Activated naive CD8-positive, alpha-beta T cell treated with anti-CD3 and anti-CD28 coated beads, Interleukin-2, amount 50 U/mL, for 16 hours (primary cell): ENCODE data around the gene MPG.
"Not testable (repeated sequence)": the region's sequence is repeated elsewhere in the genome, so short reads cannot be mapped to it uniquely, and the experiment has no call there.

ENCODE experiments used
- DNase-seq: peaks from one replicate; pipeline ENCODE4 v3.0.0-alpha.2; 2020; ENCODE audit warnings: low read depth, low spot score

MPG gene, protein sequence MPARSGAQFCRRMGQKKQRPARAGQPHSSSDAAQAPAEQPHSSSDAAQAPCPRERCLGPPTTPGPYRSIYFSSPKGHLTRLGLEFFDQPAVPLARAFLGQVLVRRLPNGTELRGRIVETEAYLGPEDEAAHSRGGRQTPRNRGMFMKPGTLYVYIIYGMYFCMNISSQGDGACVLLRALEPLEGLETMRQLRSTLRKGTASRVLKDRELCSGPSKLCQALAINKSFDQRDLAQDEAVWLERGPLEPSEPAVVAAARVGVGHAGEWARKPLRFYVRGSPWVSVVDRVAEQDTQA

DNA sequence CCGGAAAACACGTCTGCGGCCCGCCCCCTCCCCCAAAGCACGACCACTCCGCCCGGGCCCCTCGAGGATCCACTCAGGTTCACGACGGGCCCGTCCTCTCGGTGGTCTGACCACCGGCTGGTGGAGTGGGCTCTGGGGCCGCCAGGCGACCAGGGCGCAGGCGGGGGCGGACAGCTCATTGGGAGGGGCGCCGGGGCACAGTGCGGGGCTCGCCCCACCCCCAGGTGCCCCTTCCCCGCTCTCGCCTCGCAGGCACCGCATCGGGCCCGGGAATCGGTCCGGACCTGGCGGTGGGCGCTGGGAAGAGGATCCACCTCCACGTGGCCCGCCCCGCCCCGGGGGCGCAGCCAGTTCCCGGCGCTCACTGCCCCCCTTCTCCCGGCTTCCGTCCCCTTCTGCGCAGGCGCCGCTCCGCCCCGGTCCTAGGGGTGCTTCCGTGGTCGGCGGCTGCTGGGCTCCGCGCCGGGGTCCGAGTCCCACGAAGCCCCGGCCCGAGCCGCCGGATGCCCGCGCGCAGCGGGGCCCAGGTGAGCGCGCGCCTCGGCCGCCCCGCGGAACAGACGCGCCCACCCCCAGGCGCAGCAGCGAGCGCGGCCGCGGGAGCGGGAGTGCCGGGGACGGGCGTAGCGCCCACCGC lies at the start of gene MPG:
TSS of gene MPG (plus strand) at position 419 of the 637 bp plus-strand sequence. CDS start at position 504, 85 bp downstream.
- DNase-seq: peak; percentile 64

DNA sequence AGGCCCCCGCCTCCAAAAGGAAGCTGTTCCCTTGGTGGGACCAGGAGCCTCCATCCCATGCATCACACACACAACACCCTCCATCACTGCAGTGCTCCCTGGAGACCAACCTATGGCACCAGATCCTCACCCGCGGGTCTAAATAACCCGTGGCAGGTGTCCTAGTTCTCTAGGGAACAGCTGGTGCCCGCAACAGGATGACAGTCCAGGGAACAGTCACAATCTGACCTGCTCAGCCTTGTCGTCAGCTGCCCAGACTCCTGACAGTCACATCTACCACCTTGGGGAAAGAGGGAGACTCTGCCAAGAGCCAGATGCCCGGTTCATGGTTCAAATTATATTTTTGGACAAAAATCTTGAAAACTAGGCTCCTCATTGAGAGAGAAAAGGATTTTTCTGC lies 47.4 kb upstream of the MPG start:
- DNase-seq: not testable (repeated sequence)

DNA sequence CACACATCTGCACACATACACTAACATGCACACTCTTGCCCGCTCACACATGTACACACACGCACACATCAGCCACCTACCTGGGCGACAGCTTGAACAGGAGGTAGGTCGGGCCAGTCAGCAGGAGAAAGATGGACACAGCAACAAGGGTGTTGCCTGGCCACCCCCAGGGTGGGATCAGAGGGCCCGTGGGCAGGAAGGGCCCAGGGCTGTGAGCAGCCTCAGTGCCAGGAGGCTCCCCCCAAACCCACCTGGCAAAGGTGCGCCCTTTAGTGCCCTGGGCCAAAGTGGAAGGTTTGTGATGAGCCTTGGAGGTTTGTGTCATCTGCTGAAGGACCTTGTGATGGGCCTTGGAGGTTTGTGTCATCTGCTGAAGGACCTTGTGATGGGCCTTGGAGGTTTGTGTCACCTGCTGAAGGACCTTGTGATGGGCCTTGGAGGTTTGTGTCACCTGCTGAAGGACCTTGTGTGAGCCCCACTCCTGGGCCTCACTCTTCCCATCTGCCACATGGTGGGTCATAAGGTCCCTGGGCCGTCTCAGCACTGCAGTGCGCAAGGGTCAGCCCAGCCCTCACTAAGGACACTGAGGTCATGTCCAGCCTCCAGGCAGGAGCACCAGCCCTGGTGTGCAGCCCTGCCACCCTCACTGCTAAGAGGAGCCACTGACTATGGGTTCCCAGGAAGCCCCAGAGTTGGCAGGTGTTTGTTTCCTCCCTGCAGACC lies 44.7 kb upstream of the MPG start:
- not testable (repeated sequence) for DNase-seq

DNA sequence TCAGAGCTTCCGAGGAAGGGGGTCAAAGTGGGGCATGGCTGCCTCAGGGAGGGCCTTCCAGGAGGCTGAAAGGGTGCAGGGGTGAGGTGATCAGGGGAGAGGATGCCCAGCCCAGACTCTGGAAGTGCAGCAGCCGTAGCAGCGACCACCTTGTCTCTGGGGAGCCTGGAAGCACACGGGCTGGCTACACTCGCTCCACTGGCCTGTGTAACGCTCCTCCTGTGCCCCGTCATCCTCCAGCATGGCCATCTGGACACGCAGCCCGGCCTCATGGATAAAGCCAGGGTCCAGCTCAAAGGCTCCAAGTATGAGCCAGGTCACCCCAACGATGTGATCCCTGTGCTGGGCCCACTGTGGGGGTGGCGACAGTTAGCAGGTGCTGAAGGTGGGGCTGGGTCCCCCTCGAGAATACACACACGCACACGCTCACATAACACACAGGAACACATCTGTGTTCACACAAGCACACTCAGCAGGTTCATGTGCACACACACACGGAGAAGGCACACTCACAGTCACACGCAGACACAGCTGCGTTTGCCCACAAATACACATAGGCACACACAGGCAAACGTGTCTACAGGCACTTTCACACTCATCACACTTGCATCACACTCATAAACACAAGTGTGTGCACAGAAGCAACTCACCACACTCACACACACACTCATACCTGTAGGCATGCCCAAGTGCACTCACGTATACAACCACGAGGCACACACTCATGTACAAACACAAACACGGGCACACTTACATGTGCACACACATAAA lies 44.0 kb upstream of the MPG start:
- no peak for DNase-seq

DNA sequence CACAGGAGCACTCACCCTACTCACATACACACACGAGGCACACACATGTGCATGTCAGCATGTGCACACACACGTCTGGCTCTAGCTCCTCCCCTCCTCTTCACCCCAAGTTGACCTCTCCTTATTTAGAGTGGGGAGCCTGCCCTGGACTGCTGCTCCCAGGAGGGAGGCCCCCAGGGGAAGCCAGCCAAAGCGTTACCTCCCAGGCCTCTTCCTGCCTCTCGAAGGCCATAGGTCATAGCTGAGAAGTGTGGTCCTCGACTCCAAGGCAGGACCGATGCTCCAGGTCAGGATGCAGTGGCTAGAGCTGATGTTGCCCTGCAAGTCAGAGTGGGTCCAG lies 43.4 kb upstream of the MPG start:
- DNase-seq: no peak

DNA sequence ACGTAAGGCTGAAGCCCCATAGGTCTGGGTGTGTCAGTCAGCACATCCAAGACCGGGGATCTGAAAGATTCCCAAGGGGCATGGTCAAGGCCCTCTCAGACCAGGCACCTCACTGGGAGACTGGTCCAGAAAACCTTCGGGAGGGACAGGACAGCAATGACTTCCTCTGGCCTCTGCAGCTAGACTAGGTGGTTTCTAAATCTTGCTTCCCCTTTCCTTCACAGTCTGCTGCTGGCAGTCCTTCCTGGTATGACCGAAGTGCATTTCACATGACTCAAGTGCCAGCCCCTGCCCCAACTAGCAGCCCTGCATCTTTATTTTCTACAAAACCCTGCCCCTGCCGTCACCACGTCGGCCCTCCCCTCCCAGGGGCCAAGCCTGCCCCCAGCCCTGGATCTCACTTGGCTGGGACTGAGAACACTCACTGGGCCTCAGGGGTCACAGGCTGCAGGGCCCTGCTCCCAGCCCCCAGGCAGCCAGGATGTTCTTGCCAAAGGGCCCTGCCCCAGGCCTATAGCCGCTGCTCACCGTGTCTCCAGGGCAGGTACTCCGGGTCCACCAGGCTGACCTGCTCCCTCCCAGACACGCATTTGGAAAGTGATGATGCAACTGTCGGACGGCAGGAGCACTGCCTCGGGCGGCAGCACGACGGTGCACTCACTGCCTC lies 42.9 kb upstream of the MPG start:
- no peak for DNase-seq

DNA sequence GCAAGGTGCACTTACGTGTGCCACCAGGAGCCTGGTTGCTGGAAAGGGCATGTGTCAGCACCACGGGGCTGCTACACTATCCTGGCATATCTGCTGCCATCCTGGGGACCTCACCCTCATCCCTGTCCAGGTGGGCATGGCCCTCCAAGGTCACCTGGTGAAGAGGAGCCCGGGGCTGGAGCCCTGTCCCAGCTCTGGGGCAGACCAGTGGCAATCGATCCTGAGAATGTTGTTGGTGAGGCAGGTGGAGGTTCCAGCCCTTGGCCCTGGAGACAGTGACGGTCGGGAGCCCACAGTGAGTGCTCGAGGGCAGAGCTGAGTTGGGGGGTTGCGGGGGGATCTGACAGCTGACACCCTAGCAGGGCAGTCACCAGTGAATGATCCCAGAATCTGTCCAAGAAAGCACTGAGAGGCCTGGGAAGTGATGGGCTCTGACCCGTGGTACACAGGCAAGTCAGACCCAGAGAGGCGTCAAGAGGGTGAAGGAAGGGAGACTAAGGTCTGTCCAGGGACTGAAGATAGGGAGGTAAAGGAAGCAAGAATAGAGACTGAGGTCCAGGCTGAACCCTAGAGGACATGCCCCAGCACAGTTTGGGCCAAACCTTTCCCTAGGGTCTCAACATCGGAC lies 42.2 kb upstream of the MPG start:
- DNase-seq: no peak

DNA sequence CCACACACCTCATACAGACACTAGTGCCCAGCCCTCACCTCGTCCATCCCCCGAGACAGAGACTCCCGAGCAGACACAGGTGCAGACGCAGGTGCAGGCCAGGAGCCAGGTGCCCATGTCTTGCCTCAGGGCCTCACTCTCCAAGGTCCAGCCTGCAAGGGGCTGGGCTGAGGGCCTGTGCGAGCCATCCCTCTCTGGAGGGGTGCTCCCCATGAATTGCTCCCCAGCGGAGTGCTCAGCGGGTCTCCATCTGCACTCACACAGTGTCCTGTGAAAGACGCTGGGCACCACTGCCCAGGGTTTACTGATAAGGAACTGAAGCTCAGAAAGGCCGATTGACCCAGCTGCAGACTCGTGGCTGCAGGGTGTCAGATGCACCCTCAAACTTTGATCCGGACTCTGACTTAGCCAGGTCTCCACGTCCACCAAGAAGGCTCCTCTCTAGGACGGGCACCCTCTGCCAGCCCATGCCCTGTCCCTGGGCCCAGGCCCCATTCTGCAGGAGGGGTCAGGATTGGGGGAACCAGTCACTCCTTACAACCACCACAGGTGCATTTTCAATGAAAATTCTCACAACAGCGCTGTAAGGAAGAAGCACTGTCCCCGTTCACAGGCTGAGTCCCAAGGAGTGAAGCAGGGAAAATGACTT lies 41.6 kb upstream of the MPG start:
- DNase-seq: no peak

DNA sequence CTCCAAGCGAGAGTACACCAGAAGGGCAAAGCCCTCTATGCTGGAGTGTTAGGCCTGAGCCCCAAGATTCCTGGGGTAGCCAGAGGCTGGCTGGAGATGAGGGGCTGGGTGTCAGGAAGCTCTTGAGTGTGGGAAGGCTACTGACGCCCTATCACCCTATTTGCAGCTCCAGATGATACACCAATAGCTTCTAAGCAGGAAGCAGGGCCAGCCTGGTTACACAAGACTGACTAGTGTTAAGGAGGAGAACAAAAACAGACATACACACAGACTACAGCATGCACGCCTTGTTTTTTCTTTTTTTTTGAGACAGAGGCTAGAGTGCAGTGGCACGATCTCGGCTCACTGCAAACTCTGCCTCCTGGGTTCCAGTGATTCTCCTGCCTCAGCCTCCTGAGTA lies 40.5 kb upstream of the MPG start:
- DNase-seq: no peak

DNA sequence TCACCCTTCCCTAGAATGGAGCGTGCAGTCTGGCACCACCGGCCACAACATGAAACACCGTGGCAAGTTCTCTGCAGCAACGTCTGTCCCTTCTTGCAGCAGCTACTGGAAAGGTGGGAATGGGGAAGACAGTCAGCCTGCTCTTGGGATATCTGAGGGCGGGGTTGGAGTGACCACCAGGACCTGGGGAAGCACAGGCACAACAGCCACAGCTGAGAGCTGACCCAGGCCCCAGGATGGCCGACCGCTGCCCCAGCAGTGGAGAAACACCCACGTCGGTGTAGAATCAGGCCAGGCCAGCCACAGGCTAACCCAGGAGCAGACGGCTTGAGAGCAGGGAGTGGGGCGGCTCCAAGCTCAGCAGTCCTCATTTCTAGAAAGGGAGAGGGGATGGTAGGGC lies 39.8 kb upstream of the MPG start:
- DNase-seq: not testable (repeated sequence)

DNA sequence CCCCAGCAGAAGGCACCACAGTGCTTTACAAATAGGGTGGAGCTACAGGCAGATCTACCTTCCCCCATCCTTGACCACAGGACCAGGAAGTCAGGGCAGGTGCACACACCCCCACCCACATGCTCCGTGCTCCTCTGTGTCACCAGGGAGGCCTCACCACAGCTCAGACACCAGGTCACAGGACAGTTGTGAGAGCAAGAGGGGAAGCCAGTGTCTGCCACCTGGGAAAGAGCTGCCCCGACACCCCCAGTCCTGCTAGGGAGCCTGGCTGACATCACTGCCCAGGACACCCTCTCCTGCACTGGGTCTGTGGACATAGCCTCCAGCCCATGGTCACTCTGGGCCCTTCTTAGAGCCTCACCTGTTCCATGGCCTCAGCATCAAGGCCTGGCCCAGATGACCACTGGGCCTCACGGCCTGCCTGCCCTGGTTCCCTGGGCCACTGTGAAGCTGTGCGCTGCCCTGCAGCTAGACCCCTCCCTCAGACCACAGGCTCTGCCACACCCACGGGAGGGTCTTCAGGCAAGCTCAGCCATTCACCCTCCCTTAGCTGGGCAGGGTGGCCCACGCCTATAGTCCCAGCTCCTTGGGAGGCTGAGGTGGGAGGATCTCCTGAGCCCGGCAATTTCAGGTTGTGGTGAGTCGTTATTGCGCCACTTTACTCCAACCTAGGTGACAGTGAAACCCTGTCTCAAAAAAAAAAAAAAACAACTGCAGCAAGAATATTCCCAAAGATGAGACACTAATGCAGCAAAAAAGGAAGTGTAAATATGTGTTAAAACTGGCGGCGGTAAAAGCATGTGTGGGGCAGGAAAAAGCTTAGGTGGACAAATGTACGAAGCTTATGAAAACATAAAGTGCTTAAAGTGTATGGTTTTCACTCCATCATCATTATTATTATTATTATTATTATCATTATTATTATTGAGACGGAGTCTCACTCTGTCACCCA lies 38.8 kb upstream of the MPG start:
- DNase-seq: no peak

DNA sequence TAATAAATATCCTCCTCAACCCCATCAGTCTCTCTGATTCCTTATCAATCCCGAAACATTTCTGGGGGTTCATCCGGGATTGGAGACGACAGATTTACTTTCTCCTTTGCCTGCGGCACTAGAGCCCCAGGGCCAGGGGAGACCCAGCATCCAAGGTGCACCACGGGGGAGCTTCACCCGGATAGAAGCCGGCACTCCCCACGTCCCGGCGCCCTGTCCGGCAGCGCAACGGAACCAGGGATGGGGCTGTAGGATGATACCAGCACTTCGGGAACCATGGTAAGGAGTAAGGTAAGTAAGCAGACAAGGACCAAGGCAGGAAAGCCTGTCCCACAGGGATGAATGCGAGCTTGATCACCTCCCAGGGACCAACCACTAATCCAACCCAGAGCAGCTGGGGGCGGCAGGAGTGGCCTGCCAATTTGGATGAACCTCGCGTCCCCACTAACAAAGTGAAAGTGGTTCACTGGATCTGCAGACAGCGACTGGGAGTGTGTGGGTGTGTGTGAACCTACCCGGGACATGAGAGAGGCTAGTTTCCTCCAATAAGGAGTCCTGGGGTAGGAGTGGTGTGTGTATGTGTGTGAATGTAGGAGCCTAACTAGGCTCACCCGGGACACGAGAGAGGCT lies 36.5 kb upstream of the MPG start:
- no peak for DNase-seq

DNA sequence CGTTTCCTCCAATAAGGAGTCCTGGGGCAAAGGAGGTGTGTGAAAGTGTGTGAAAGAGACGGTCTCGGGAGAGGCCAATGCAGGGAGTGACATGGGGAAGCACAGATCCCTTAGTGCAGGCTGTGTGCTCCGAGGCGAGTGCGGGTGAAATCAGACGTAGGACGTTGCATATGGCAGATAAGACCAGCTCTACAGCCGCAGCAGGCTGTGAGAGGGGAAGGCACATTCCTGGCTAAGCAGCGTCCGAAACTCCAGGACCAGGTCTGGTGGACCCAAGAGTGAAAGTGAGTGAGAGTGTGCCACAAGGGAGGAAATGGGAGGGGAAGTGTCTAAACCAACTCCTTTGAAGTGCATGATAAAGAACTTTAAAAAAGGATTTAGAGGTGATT lies 36.0 kb upstream of the MPG start:
- DNase-seq: no peak

DNA sequence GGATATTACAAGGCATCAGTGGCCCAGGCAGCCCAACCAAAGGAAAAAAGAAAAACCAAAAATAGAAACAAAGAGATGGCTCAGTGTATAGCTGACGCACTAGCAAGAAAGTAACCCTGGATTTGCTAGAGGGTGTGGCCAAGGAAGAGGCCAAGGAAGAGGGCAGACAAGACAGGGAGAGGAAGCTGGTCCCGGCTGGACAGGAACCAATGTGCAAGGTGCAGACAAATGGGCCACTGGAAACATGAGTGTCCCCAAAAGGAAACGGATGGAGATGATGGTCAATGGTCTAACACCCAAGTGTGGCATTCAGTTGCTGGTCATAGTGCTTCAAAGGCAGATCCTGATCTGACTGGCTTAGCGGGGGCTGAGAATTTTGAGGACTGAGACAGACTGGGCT lies 35.3 kb upstream of the MPG start:
- DNase-seq: no peak

DNA sequence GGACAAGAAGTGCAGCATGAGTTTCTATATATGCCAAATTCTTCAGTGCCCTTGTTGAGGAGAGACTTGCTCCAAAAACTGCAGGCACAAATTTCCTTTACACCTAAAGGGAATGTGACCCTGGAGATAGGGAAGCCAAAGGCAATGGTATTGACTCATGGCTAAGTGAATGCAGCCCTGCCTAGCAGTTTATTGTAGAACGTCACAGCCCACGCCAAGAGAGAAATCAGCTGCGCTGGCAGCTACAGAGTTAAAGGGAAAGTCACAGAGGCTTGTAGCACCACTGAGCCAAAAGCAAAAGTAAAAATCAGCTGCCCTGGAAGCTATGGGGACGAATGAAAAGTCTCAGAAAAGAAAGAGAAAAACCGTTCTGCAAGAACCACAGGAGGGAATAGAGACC lies 34.7 kb upstream of the MPG start:
- no peak for DNase-seq

DNA sequence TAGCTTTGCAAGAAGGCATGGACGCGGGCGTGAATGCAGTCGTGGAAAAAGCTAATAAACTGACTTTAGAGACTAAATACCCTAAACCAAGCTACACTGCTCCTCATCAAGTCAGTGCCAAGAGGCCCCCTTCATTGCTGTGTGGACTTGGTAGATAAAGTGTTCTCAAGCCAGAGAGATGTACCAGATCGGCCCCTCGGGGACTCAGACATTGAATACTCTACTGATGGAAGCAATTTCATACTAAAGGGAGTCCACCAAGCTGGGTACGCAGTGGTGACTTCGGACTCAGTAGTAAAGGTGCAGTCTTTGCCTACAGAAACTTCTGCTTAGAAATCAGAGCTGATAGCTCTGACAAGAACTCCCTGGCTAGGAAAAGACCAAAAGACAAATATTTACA lies 33.4 kb upstream of the MPG start:
- no peak for DNase-seq

DNA sequence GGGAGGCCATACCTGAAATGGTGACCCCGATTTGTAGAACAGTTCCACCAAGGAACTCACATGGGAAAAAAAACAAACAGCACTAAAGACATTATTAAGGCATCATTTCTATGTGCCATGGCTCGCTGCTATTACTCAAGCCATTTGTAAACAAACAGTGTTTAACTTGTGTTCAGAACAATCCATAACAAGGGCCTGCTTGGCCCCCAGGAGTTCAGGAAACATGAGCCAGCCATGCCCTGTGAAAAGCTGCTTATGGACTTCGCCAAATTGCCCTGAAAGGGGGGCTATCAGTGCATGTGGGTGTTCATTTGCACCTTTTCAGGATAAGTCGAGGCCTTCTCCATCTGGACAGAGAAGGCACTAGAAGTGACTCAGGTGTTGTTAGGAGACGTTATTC lies 32.6 kb upstream of the MPG start:
- DNase-seq: no peak

DNA sequence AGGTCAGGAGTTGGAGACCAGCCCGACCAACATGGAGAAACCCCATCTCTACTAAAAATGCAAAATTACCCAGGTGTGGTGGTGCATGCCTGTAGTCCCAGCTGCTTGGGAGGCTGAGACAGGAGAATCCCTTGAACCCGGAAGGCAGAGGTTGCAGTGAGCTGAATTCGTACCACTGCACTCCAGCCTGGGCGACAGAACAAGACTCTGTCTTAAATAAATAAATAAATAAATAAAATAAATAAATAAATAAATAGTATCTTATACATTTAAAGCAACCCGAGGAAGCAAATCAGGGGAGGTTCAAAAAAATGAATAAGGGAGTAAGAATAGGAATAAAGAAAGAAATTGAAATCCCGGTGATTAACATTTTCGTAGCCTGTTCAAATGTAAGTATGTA lies 31.5 kb upstream of the MPG start:
- DNase-seq: not testable (repeated sequence)

DNA sequence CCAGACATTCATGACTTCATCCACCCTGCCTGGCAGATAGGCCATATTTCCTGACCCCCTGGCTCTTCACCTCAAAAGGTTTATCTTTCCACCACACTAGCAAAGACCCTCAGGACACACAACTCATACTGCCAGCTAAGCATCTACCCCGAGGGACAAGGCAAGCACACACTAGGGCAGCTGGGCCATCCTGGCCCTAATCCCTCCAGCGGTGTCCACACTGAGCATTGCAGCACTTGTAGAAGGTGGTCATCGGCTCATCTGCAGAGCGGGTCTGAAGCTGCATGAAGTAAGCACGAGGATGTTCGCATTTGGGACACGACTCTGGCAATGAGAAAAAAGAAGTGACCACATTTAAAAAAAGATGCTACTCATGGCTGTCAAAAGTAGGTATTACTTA lies 30.8 kb upstream of the MPG start:
- DNase-seq: no peak
